ENCODE data around the gene TSPAN14.

GRCh38 chr10:80555415-80555814 is 101.3 kb downstream of the TSPAN14 start:
- TF ChIP-seq CTCF (conservative IDR thresholded peaks at IDR 0.05; ENCODE audit: low read length) (no peak), EZH2phosphoT487 (IDR thresholded peaks at IDR 0.05; ENCODE audit: borderline replicate concordance) (no peak)
